ENCODE results near the gene CTSD. TPM values are rescaled to one million over a fixed set of nuclear protein-coding genes. Genes with fewer than 3 reads are reported as not detected.

Gene CTSD
- total RNA-seq, 1 experiment from 2014 or later: 127 TPM

- Histone ChIP-seq H3K36me3 (ENCODE audit: control insufficient read depth in 1 of 2, insufficient read depth in 2 of 2, low read length in 2 of 2) (no peaks in the 10 kb centered on the region), H3K4me3 (replicated peaks in 1 of 2; ENCODE audit: low read depth in 1 of 2, low read length in 2 of 2) (no peak overlapping the region), H3K27me3 (ENCODE audit: insufficient read depth, low read length) (no peaks in the 10 kb centered on the region), H3K9me3 (ENCODE audit: control insufficient read depth in 1 of 2, insufficient read depth in 1 of 2, low read depth in 1 of 2, low read length in 2 of 2) (no peaks in the 10 kb centered on the region), H4K20me1 (ENCODE audit: insufficient read depth) (no peaks in the 10 kb centered on the region), H3K79me2 (ENCODE audit: insufficient read depth, low read length) (no peaks in the 10 kb centered on the region), H3K9ac (ENCODE audit: low read length) (no peak overlapping the region), H3K4me2 (ENCODE audit: low read length) (no peak overlapping the region), H2AFZ (ENCODE audit: low read depth, low read length, poor library complexity, severe bottlenecking) (no peak overlapping the region), H3K27ac (ENCODE audit: low read depth, low read length) (no peak overlapping the region; the same call in 1 of the 2 replicates), H3K9me2 (ENCODE audit: insufficient read depth) (no peaks in the 10 kb centered on the region), H3K4me1 (ENCODE audit: control insufficient read depth in 1 of 2, insufficient read depth in 2 of 2, low read length in 2 of 2) (peaks cover 22 to 59% of the 10 kb centered on the region in 2 experiments)
- ChIA-PET RAD21 (ENCODE audit: low non-redundant PET in 1 of 2, low total read pairs in 2 of 2, uncharacterized antibody in 2 of 2, unreplicated experiment in 2 of 2) (no interaction called here), CTCF (no interaction called here), POLR2A (no interaction called here)
- DNase-seq (ENCODE audit: low read depth, low spot score): no peak
- intact Hi-C loops (cut with micrococcal nuclease): no loop called here
- TF ChIP-seq REST (IDR thresholded peaks at IDR 0.05; ENCODE audit: low read depth) (no peak), EZH2phosphoT487 (IDR thresholded peaks at IDR 0.05; ENCODE audit: borderline replicate concordance) (no peak), RAD21 (IDR thresholded peaks at IDR 0.05; ENCODE audit: low read depth) (no peak), ZFX (IDR thresholded peaks at IDR 0.05) (no peak), ELF1 (IDR thresholded peaks at IDR 0.05; ENCODE audit: borderline replicate concordance, low read depth) (no peak), SRF (IDR thresholded peaks at IDR 0.05; ENCODE audit: low read depth) (no peak), FOSL1 (IDR thresholded peaks at IDR 0.05; ENCODE audit: low read depth) (no peak), JUND (IDR thresholded peaks at IDR 0.05) (no peak), EGR1 (IDR thresholded peaks at IDR 0.05; ENCODE audit: low read depth) (no peak), YY1 (IDR thresholded peaks at IDR 0.05; ENCODE audit: extremely low read depth, insufficient replicate concordance, low read depth, low read length) (no peak), CEBPB (IDR thresholded peaks at IDR 0.05; ENCODE audit: low read depth) (no peak), EZH2 (IDR thresholded peaks at IDR 0.05) (no peak), ZNF274 (IDR thresholded peaks at IDR 0.05; ENCODE audit: low read depth, low read length) (no peak), SP1 (IDR thresholded peaks at IDR 0.05; ENCODE audit: low read depth) (no peak), POLR2A (IDR thresholded peaks at IDR 0.05; ENCODE audit: borderline replicate concordance, extremely low read depth, insufficient read depth, insufficient read length) (no peak), TCF7L2 (IDR thresholded peaks at IDR 0.05; ENCODE audit: borderline replicate concordance, extremely low read depth, insufficient read depth, insufficient read length) (no peak)
- TF ChIP-seq, protein P1, sequence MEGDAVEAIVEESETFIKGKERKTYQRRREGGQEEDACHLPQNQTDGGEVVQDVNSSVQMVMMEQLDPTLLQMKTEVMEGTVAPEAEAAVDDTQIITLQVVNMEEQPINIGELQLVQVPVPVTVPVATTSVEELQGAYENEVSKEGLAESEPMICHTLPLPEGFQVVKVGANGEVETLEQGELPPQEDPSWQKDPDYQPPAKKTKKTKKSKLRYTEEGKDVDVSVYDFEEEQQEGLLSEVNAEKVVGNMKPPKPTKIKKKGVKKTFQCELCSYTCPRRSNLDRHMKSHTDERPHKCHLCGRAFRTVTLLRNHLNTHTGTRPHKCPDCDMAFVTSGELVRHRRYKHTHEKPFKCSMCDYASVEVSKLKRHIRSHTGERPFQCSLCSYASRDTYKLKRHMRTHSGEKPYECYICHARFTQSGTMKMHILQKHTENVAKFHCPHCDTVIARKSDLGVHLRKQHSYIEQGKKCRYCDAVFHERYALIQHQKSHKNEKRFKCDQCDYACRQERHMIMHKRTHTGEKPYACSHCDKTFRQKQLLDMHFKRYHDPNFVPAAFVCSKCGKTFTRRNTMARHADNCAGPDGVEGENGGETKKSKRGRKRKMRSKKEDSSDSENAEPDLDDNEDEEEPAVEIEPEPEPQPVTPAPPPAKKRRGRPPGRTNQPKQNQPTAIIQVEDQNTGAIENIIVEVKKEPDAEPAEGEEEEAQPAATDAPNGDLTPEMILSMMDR (IDR thresholded peaks at IDR 0.05 in 2 of 3, conservative IDR thresholded peaks at IDR 0.05 in 1 of 3; ENCODE audit: borderline replicate concordance in 1 of 3, insufficient read depth in 1 of 3, low read depth in 2 of 3, low read length in 2 of 3): no peak
- TF ChIP-seq, protein P2, sequence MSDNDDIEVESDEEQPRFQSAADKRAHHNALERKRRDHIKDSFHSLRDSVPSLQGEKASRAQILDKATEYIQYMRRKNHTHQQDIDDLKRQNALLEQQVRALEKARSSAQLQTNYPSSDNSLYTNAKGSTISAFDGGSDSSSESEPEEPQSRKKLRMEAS (IDR thresholded peaks at IDR 0.05): no peak
- TF ChIP-seq, protein P3, sequence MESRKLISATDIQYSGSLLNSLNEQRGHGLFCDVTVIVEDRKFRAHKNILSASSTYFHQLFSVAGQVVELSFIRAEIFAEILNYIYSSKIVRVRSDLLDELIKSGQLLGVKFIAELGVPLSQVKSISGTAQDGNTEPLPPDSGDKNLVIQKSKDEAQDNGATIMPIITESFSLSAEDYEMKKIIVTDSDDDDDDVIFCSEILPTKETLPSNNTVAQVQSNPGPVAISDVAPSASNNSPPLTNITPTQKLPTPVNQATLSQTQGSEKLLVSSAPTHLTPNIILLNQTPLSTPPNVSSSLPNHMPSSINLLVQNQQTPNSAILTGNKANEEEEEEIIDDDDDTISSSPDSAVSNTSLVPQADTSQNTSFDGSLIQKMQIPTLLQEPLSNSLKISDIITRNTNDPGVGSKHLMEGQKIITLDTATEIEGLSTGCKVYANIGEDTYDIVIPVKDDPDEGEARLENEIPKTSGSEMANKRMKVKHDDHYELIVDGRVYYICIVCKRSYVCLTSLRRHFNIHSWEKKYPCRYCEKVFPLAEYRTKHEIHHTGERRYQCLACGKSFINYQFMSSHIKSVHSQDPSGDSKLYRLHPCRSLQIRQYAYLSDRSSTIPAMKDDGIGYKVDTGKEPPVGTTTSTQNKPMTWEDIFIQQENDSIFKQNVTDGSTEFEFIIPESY (IDR thresholded peaks at IDR 0.05; ENCODE audit: extremely low read depth, insufficient replicate concordance, low read length): no peak
- ATAC-seq: no peak
- BruUV-seq (replicated peaks): no TSS peak
These were observed 10.3 kb upstream of the CTSD start for GRCh38 chr11:1773994-1774550.

Data from HCT116 (cell line).